ENCODE measurements around the gene CDC6.

DNA sequence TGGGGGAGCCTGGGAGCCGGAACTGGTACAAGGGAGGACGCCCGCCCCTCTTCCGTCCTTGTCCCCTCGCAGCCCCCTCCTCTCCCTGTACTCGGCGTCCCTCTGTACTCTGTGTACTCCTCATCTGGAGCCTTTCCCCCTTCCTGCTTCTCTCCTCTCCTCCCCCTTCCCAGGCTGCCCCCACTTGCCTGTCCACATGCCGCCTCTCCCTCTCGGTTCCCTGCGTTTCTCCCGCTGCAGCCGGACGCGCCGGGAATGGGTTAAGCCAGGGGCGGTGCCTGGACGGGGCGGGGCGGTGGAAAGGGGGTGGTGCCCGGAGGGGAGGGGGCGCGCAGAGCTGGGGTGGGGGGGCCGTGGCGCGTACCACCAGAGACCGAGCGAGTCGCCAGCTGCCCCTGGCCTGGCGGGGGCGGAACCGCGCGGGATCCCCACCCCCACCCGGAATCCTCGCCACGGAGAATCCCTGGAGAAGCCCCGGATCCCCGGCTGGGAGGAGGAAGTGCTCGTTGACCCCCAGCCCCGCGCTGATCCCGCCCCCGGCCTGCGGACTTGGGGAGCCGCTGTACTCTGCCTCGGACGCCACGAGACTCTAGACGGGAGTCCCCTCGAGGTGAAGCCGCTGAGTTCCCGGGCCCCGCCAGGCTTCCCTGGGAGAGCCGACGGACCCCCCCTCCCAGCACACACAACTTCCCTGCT lies 54.3 kb downstream of the CDC6 start:
- no peak for TF ChIP-seq POLR2A (IDR thresholded peaks at IDR 0.05)
- TF ChIP-seq, protein P1, sequence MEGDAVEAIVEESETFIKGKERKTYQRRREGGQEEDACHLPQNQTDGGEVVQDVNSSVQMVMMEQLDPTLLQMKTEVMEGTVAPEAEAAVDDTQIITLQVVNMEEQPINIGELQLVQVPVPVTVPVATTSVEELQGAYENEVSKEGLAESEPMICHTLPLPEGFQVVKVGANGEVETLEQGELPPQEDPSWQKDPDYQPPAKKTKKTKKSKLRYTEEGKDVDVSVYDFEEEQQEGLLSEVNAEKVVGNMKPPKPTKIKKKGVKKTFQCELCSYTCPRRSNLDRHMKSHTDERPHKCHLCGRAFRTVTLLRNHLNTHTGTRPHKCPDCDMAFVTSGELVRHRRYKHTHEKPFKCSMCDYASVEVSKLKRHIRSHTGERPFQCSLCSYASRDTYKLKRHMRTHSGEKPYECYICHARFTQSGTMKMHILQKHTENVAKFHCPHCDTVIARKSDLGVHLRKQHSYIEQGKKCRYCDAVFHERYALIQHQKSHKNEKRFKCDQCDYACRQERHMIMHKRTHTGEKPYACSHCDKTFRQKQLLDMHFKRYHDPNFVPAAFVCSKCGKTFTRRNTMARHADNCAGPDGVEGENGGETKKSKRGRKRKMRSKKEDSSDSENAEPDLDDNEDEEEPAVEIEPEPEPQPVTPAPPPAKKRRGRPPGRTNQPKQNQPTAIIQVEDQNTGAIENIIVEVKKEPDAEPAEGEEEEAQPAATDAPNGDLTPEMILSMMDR (IDR thresholded peaks at IDR 0.05), result no peak

All from heart left ventricle (tissue), 13 donors.